WTC11 (cell line): ENCODE results near the gene AMBP. TPM values are rescaled to one million over a fixed set of nuclear protein-coding genes. Genes with fewer than 3 reads are reported as not detected.
A peak's percentile ranks its signal among the peaks of the same experiment; 100 is the strongest.

Source experiments
- ATAC-seq: fragments of 200-7000 bp; cut with Tn5 transposase; 2 replicates; pipeline ENCODE4 v1.10.0; 2021; ENCODE audit warnings: mild to moderate bottlenecking, moderate library complexity
- CTCF ChIA-PET: fragments of 300-600 bp; sonication (Branson Sonifier 250); formaldehyde crosslinking; loops from one replicate; lab custom pipeline; 2021; ENCODE audit warnings: antibody characterized with exemption; lab: Charles Lee
- POLR2A ChIA-PET: fragments of 350-600 bp; sonication (Branson Sonifier 250); formaldehyde crosslinking; loops from one replicate; lab custom pipeline; 2021; ENCODE audit warnings: antibody characterized with exemption; lab: Charles Lee
- DNase-seq: peaks from one replicate; pipeline ENCODE4 v3.0.0; 2021; ENCODE audit warnings: low spot score
- H3K27ac Mint-ChIP-seq: 2 replicates; pipeline ENCODE4 v1.8.0; 2021; ENCODE audit warnings: mixed read lengths
- H3K27me3 Mint-ChIP-seq: 2 replicates; pipeline ENCODE4 v1.8.0; 2021; ENCODE audit warnings: low read depth, mild to moderate bottlenecking, moderate library complexity, mixed read lengths
- H3K36me3 Mint-ChIP-seq: 2 replicates; pipeline ENCODE4 v1.8.0; 2021; ENCODE audit warnings: mixed read lengths
- H3K4me1 Mint-ChIP-seq: 2 replicates; pipeline ENCODE4 v1.8.0; 2022; ENCODE audit warnings: mixed read lengths
- H3K4me3 Mint-ChIP-seq: 2 replicates; pipeline ENCODE4 v1.8.0; 2021; ENCODE audit warnings: mild to moderate bottlenecking, moderate library complexity, mixed read lengths
- H3K9me3 Mint-ChIP-seq: 2 replicates; pipeline ENCODE4 v1.8.0; 2021; ENCODE audit warnings: mixed read lengths
- CREB1 ChIP-seq: sonication (generic); formaldehyde crosslinking; IDR thresholded peaks from 2 replicates; pipeline ENCODE4 v1.8.0; 2023; ENCODE audit warnings: mild to moderate bottlenecking, missing genetic modification reagents
- GABPB1 ChIP-seq: sonication (generic); formaldehyde crosslinking; IDR thresholded peaks from 2 replicates; pipeline ENCODE4 v1.8.1; 2023; ENCODE audit warnings: mild to moderate bottlenecking, missing genetic modification reagents
- IRF2 ChIP-seq: sonication (generic); formaldehyde crosslinking; IDR thresholded peaks from 2 replicates; pipeline ENCODE4 v1.8.0; 2022; ENCODE audit warnings: low read depth, missing genetic modification reagents, borderline replicate concordance
- JAZF1 ChIP-seq: fragments of 250-450 bp; sonication (Bioruptor Pico); IDR thresholded peaks from 2 replicates; pipeline ENCODE4 v1.9.0; 2021; ENCODE audit warnings: moderate library complexity, mild to moderate bottlenecking, inconsistent platforms
- total RNA-seq: library from RNA; stranded (reverse); gene quantifications from 3 replicates; pipeline ENCODE4 v1.2.3, GENCODE V29; 2021
- TF ChIP-seq, protein P1 (sequence below): sonication (generic); formaldehyde crosslinking; conservative IDR thresholded peaks from 2 replicates; pipeline ENCODE4 v1.8.1; 2022; ENCODE audit warnings: mild to moderate bottlenecking, missing genetic modification reagents
- TF ChIP-seq, protein P2 (sequence below): fragments of 250-450 bp; sonication (Bioruptor Pico); IDR thresholded peaks from 2 replicates; pipeline ENCODE4 v1.9.0; 2021; ENCODE audit warnings: moderate library complexity, mild to moderate bottlenecking, inconsistent platforms, borderline replicate concordance
- TF ChIP-seq, protein P3 (sequence below): sonication (generic); formaldehyde crosslinking; IDR thresholded peaks from 2 replicates; pipeline ENCODE4 v1.8.1; 2023; ENCODE audit warnings: mild to moderate bottlenecking, moderate library complexity, missing genetic modification reagents
- TF ChIP-seq, protein P4 (sequence below): sonication (generic); formaldehyde crosslinking; IDR thresholded peaks from 2 replicates; pipeline ENCODE4 v1.8.0; 2022; ENCODE audit warnings: missing genetic modification reagents
- TF ChIP-seq, protein P5 (sequence below): sonication (generic); formaldehyde crosslinking; IDR thresholded peaks from 2 replicates; pipeline ENCODE4 v1.8.1; 2022; ENCODE audit warnings: mild to moderate bottlenecking, moderate library complexity, missing genetic modification reagents
- TF ChIP-seq, protein P6 (sequence below): fragments of 250-450 bp; sonication (Bioruptor Pico); conservative IDR thresholded peaks from 2 replicates; pipeline ENCODE4 v1.9.0; 2021; ENCODE audit warnings: mild to moderate bottlenecking
- TF ChIP-seq, protein P7 (sequence below): sonication (generic); formaldehyde crosslinking; IDR thresholded peaks from 2 replicates; pipeline ENCODE4 v1.8.1; 2022; ENCODE audit warnings: low read depth, missing genetic modification reagents, borderline replicate concordance

AMBP gene
- total RNA-seq, 1 experiment from 2014 or later, result 3.3 TPM

DNA sequence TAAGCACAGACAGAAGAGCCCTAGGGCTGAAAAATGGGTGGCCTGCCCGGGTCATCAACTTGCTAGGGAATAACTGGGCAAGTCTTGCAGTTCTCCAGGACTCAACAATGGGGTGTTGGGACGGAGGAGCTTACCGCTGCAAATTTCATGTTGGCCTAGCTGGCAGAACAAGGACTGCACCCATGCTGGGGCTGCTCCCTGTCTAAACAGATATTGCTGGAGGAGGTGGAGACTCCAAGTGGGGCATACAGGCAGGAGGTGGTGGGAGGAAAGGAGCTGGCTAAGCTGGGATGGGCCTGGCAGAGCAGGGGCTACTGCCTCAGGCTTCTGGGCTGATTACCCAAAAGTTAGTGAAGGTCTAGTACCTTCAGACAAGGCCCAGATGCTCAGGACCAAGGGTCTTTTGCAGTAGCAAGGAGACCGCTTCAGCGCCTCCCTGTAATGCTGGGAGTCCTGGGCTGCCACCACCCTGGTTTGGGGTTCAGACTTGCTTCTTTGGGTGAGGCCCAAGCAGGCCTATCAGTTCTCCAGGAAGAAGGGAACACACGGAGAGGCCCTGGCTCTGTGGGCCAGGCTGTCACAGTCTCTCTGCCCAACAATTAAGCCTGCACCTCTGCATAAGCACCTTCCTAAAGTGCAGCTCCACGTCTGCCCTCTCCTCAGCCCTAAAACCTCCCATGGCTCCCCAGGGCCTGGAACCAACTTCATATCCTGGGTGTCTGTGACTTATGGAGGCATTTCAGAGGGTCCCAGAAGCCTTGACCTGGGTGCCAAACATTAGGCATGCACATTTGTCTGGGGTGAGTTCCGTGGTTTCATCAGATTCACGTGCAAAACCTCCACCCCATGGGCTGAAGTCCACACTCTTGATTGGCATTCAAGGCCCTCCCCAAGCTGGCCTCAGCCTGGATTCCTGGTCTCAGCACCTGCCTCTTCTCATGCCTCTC, 45.2 kb upstream of the AMBP start:
- ATAC-seq, result no peak
- Mint-ChIP-seq H3K27me3 (peaks cover 31% of the 10 kb centered on the region), H3K4me1 (peaks cover 10% of the 10 kb centered on the region)
- POLR2A ChIA-PET, result no interaction called here
- TF ChIP-seq CREB1 (CRISPR knock-in tag) (no peak), GABPB1 (CRISPR knock-in tag) (peak; percentile 96)
- TF ChIP-seq, protein P1, sequence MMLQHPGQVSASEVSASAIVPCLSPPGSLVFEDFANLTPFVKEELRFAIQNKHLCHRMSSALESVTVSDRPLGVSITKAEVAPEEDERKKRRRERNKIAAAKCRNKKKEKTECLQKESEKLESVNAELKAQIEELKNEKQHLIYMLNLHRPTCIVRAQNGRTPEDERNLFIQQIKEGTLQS (CRISPR knock-in tag), result no peak
- TF ChIP-seq, protein P2, sequence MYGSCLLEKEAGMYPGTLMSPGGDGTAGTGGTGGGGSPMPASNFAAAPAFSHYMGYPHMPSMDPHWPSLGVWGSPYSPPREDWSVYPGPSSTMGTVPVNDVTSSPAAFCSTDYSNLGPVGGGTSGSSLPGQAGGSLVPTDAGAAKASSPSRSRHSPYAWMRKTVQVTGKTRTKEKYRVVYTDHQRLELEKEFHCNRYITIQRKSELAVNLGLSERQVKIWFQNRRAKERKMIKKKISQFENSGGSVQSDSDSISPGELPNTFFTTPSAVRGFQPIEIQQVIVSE (CRISPR knock-in tag), result no peak
- TF ChIP-seq, all 79 proteins: peak for 1
- Mint-ChIP-seq H3K4me3 (no peak overlapping the region), H3K9me3 (0 out of 2 replicates have a peak, but pooled peaks cover 4% of the 10 kb centered on the region), H3K36me3 (no peaks in the 10 kb centered on the region), H3K27ac (no peak overlapping the region)
- CTCF ChIA-PET, result interaction anchor here (0.6 to 1.2 kb wide), 5 partner anchors 15 to 244 kb away, joined by 3 to 6 read pairs (median 3); partner anchors contain the start of gene COL27A1
- DNase-seq, result no peak

DNA sequence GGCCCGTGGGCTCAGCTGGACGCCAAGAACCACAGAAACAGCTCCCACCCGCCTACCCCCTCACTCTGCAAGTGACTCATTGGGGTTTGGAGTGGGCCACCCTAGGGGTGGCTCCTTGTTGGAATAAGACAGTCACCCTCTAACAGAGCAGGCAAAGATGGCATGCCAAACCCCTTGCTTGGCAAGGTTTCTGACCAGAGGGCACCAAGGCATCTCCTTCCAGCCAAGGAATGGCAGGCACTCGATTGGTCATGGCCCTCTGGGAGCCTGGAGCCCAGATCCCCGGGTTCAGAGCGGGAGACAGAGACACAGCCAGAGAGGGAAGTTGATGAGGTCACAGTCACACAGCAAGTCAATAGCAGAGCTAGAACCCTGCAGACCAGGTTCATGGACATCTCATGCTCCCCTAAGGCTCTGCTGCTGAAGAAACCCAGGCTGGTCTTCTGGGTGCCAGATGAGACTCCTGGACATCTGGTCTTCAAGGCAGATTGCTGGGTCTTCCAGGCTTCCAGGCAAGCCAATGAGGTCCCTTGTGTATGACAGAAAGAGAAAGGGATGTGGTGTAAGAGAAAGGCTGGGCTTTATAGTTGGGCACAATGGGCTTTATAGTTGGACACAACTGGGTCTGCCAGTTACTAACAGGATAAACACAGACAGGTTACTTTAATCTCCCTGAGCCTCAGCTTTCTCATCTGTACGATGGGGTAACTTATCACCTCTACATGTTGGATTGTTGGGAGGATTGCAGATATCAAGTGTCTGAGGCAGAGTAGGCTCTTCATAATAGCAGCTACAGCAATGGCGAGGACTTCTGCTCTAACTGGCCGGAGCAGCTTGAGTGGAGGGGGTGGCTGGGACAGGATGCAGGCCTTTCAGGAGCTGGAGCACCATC, 44.3 kb upstream of the AMBP start:
- no peaks in the 10 kb centered on the region for H3K36me3 Mint-ChIP-seq
- H3K27me3 Mint-ChIP-seq, result peaks cover 24% of the 10 kb centered on the region
- H3K4me3 Mint-ChIP-seq, result no peak overlapping the region
- DNase-seq, result no peak
- H3K4me1 Mint-ChIP-seq, result peaks cover 13% of the 10 kb centered on the region
- POLR2A ChIA-PET, result no interaction called here
- CTCF ChIA-PET, result interaction anchor here (0.6 to 1.2 kb wide), 5 partner anchors 14 to 243 kb away, joined by 3 to 6 read pairs (median 3); no protein-coding TSS in a partner anchor
- ATAC-seq, result no peak
- H3K27ac Mint-ChIP-seq, result no peak overlapping the region
- TF ChIP-seq, protein P3, sequence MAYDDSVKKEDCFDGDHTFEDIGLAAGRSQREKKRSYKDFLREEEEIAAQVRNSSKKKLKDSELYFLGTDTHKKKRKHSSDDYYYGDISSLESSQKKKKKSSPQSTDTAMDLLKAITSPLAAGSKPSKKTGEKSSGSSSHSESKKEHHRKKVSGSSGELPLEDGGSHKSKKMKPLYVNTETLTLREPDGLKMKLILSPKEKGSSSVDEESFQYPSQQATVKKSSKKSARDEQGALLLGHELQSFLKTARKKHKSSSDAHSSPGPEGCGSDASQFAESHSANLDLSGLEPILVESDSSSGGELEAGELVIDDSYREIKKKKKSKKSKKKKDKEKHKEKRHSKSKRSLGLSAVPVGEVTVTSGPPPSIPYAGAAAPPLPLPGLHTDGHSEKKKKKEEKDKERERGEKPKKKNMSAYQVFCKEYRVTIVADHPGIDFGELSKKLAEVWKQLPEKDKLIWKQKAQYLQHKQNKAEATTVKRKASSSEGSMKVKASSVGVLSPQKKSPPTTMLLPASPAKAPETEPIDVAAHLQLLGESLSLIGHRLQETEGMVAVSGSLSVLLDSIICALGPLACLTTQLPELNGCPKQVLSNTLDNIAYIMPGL (CRISPR knock-in tag), result no peak
- TF ChIP-seq, protein P4, sequence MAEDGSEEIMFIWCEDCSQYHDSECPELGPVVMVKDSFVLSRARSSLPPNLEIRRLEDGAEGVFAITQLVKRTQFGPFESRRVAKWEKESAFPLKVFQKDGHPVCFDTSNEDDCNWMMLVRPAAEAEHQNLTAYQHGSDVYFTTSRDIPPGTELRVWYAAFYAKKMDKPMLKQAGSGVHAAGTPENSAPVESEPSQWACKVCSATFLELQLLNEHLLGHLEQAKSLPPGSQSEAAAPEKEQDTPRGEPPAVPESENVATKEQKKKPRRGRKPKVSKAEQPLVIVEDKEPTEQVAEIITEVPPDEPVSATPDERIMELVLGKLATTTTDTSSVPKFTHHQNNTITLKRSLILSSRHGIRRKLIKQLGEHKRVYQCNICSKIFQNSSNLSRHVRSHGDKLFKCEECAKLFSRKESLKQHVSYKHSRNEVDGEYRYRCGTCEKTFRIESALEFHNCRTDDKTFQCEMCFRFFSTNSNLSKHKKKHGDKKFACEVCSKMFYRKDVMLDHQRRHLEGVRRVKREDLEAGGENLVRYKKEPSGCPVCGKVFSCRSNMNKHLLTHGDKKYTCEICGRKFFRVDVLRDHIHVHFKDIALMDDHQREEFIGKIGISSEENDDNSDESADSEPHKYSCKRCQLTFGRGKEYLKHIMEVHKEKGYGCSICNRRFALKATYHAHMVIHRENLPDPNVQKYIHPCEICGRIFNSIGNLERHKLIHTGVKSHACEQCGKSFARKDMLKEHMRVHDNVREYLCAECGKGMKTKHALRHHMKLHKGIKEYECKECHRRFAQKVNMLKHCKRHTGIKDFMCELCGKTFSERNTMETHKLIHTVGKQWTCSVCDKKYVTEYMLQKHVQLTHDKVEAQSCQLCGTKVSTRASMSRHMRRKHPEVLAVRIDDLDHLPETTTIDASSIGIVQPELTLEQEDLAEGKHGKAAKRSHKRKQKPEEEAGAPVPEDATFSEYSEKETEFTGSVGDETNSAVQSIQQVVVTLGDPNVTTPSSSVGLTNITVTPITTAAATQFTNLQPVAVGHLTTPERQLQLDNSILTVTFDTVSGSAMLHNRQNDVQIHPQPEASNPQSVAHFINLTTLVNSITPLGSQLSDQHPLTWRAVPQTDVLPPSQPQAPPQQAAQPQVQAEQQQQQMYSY (CRISPR knock-in tag), result no peak
- TF ChIP-seq IRF2 (CRISPR knock-in tag), result no peak
- TF ChIP-seq JAZF1 (CRISPR knock-in tag), result no peak
- H3K9me3 Mint-ChIP-seq, result no peaks in the 10 kb centered on the region

DNA sequence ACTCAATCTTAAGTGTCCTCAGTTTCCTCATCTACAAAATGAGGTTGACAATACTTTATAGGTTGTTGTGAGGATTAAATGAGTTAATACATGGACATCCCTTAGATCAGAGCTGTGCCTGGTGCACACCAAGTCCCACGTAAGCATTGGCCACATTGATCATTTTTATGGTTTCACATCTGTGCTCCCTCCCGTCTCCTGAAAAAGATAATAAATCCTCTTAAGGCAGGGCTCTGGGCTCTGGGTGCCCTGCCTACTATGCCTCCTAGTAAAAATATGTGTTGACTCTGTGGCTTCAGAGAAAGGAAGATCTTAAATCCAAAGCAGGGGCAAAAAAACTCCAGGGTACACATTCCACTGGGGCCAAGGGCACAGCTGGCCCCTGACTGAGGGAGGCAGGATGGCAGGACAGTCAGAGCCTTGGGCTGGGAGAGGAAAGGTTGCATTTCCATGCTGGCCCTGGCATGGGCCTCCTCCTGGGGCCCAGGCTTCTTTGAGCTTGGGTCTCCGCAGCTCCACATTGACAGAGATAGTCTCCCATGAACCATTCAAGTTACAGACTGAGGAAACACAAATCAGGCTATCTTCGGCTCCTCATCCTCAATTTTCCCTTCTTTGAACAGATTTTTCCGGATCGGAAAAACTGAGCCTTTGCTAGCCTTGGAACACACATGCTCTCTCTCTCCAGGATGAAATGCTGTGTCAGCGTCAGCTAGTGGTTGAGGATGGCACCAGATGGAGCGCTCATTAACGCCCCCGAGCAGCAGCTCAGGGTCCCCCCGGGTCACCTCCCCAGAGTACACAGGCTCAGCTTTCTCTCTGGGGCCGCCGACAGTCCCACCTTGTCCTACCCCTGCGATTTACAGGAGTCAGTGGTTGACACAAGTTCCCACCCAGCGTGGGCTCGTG, 43.4 kb upstream of the AMBP start:
- Mint-ChIP-seq H3K27me3 (peaks cover 24% of the 10 kb centered on the region), H3K4me3 (no peak overlapping the region), H3K36me3 (no peaks in the 10 kb centered on the region), H3K9me3 (no peaks in the 10 kb centered on the region), H3K27ac (no peak overlapping the region), H3K4me1 (peaks cover 12% of the 10 kb centered on the region)
- ChIA-PET CTCF (interaction anchor here (1.1 kb wide), 2 partner anchors 13 to 170 kb away, joined by 3 to 6 read pairs; no protein-coding TSS in a partner anchor), POLR2A (no interaction called here)
- no peak for DNase-seq
- no peak for ATAC-seq
- TF ChIP-seq, protein P5, sequence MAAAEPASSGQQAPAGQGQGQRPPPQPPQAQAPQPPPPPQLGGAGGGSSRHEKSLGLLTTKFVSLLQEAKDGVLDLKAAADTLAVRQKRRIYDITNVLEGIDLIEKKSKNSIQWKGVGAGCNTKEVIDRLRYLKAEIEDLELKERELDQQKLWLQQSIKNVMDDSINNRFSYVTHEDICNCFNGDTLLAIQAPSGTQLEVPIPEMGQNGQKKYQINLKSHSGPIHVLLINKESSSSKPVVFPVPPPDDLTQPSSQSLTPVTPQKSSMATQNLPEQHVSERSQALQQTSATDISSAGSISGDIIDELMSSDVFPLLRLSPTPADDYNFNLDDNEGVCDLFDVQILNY, result no peak
- TF ChIP-seq, protein P6, sequence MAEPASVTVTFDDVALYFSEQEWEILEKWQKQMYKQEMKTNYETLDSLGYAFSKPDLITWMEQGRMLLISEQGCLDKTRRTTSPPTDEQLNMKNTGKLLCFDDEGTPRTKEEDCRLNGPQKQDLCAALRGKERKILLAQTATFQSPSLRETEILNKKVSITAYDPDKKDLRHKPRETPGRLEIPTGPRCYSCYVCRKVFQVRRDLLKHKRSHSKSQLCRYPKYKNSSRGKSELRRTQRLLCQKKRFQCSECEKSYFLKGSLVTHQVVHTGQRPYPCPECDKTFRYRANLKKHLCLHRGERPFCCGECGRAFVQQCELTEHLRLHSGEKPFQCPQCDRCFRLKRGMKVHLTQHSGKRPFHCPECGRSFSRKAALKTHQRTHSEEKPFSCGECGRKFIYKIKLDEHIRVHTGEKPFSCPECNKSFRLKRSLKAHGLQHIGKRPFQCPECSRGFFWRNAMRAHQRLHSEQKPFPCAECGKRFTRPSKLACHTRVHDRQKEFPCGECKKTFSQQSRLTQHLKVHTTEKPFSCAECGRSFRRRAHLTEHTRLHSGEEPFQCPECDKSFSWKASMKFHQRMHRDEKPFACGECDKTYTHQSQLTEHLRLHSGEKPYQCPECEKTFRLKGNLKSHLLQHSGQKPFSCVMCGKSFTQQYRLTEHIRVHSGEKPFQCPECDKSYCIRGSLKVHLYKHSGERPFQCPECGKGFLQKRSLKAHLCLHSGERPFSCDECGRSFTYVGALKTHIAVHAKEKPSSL (CRISPR knock-in tag), result no peak
- TF ChIP-seq, protein P7, sequence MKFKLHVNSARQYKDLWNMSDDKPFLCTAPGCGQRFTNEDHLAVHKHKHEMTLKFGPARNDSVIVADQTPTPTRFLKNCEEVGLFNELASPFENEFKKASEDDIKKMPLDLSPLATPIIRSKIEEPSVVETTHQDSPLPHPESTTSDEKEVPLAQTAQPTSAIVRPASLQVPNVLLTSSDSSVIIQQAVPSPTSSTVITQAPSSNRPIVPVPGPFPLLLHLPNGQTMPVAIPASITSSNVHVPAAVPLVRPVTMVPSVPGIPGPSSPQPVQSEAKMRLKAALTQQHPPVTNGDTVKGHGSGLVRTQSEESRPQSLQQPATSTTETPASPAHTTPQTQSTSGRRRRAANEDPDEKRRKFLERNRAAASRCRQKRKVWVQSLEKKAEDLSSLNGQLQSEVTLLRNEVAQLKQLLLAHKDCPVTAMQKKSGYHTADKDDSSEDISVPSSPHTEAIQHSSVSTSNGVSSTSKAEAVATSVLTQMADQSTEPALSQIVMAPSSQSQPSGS, result no peak
